Stimulated activated naive CD8-positive, alpha-beta T cell treated with anti-CD3 and anti-CD28 coated beads, Interleukin-15, Interleukin-2, amounts not matched to agents 100 U/mL and 50 U/mL, for 24 hours (primary cell): Measurements from ENCODE around the gene UBE2G2.
A peak's percentile ranks its signal among the peaks of the same experiment; 100 is the strongest.
"Not testable (repeated sequence)": the region's sequence is repeated elsewhere in the genome, so short reads cannot be mapped to it uniquely, and the experiment has no call there.

Source experiments
- ATAC-seq: fragments of 150-1000 bp; cut with Tn5 transposase; one replicate; pipeline ENCODE4 v1.10.0; 2021
- DNase-seq: peaks from one replicate; pipeline ENCODE4 v3.0.0; 2021

UBE2G2 gene

DNA sequence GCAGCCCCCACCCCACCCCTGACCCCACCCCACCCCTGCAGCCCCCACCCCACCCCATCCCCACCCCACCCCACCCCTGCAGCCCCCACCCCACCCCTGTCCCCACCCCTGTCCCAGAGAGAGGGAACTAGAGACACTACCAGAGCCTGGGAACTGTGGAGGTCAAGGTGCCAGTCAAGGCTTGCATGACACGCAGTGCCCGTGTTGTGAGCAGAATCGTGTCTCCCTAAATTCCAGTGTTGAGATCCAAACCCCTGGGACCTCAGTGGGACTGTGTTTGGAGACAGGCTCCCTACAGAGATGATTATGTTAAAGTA lies 34.7 kb upstream of the UBE2G2 start:
- no peak for DNase-seq
- no peak for ATAC-seq

DNA sequence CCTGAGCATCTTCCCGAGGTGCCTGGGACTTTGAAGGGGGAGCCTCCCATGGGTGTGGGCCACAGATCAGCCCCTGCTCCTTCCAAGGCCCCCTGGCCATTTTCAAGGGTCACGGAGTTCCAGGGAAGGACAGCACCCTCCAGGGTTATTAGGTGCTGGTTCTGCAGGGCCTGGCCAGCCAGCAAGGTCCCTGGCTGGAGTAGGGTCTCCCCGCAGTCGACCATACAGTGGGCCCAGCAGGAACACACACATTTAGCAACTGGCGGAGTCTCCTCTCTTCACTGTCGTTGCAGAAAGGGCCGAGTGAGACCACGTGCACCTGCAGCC lies 34.0 kb upstream of the UBE2G2 start:
- DNase-seq = no peak
- ATAC-seq = no peak

DNA sequence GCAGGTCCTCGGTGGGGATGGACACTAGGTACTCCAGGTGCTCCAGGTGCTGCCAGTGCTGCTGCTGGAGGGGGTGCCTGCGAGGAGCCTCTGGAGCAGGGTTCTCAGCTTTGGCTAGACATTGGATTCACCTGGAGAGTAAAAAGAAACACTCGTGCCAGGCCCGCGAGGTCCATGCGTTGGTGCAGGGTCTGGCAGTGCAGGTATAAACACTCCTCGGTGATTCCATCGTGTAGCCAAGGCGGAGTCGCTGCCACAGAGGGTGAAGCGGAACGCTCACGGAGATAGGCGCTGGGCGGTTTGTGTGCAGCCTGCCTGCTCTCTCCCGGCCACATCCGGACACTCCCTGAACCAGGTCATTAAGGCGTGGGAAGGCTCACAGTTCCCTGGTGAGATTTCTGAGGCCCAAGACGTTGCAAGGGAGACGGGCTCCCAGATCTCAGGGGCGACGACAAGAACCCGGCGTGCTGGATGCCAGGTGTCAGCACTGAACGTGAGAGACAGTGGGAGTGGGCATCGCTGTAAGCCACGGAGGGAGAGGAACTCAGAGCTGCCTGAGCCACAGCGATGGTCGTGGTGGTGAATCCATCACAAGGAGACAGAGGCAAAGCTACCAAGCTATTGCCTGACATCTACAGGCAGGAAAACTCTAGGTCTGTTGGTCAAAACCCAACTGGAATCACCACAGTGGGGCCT lies 33.5 kb upstream of the UBE2G2 start:
- no peak for DNase-seq
- ATAC-seq = no peak

DNA sequence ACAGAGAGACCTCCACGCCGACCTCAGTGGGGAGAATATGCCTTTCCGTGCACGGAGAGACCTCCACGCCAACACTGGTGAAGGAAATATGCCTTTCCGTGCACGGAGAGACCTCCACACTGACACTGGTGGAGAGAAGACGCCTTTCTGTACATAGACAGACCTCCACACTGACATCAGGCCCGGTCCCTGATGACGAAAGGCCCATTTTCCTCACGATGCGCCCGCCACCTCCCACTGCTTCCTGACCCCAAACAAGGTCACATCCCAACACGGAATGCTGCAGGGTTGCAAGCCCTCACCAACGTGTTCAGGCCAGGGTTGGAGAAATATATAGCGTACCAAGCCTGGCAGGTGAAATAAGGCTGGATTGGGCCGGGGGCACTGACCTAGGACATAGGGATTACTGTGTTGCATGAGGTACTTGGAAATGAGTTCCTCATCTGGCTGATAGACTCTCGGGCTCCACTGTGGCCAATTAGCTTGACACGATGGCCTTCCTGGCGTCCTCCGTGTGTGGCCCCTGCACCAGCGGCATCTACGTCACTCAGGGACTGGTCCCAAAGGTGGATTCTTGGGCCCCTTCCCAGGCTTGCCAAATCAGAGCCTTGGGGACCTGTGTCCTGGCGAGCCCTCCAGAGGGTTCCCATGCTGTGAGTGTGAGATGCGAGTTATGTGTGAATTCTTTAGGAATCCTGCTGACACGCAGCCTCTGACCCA lies 32.8 kb upstream of the UBE2G2 start:
- DNase-seq = no peak

DNA sequence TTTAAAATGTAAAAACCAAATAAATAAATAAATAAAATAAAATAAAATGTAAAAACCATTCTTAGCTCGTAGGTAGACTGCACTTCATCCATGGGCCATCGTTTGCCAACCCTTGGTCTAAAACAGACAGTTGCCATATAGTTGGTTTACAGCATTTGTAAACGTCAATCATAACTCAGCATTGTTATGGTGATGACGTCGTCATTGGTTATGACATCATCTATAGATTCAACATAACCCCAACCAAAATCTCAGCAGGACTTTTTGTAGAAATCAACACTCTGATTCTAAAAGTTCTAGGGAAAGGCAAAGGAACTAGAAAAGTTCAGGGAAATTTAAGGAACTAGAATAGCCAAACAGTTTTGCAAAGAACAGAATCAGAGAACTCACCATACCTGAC lies 32.0 kb upstream of the UBE2G2 start:
- no peak for DNase-seq
- no peak for ATAC-seq

More for the DNA sequence above, 32.8 kb upstream of the UBE2G2 start:
- no peak for ATAC-seq

DNA sequence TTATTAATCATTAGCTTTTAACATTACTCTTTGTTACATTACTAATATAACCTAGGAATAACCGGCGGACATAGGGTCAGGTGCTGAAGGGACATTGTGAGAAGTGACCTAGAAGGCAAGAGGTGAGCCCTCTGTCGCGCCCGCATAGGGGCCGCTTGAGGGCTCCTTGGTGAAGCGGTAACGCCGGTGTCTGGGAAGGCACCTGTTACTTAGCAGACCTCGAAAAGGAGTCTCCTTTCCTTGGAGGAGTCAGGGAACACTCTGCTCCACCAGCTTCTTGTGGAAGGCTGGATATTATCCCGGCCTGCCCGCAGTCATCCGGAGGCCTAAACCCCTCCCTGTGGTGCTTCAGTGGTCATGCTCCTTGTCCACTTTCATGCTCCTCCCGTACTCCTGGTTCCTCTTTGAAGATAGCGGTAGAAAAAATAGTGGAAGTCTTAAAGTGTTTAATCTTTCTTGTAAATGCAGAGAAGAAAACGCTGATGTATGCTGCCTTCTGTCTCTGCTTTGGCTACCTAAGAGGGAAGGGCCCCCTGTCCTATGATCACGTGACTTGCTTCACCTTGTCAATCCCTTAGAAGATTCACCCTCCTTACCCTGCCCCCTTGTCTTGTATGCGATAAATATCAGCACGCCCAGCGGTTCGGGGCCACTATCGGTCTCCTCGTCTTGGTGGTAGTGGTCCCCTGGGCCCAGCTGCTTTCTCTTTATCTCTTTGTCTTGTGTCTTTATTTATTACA lies 31.1 kb upstream of the UBE2G2 start:
- not testable (repeated sequence) for DNase-seq

DNA sequence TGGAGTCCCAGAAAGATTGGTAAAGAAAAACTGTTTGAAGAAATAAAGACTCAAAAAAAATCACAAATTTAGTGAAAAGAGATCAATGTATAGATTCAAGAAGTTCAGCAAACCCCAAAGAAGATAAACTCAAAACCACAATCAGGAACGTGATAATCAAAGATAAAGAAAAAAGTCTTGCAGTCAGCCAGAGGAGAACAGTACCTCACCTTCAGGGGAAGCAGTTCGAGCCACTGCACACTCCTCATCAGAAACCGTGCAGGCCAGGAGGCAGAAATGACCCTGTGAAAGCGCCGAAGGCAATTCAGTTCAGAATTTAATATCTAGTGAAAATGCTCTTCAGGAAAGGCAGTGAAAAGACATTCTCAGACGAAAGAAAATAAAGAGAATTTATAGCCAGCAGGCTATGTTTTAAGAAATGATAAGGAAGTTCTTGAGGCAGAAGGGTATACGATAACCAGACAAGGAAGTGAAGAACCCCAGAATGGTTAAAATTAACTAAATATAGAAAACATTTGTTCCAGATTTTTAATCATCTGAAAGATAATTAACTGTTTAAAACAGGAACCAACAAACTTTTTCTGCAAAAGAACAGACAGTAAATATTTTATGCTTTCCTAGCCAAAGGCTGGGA lies 29.7 kb upstream of the UBE2G2 start:
- ATAC-seq = no peak
- no peak for DNase-seq

More for the DNA sequence above, 31.1 kb upstream of the UBE2G2 start:
- not testable (repeated sequence) for ATAC-seq

DNA sequence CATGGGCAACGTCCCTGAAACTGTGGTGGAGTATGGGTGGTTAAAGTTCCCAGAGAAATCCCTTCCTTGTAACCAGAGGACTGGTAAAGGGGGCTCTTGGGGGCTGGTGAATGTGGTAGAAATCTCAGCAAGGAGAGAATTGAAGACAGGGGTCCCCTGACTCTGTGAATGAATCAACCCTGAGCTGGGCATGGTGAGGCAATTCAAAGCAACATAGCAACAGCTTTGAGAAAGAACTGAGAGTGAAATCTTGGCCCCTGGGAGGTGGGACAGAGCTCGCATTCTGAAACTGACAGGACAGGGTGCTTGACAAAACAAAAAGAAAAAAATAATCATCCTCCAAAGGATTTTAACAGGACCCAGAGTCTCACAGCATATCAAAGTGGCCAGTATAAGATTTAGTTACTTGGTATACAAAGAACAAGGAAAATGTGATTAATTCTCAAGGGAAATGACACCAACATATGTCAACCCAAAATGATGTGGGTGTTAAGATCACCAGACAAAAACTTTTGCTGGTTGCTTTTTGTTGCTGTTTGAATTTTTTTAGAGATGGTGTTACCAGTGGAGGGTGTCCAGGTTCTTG lies 28.0 kb upstream of the UBE2G2 start:
- no peak for DNase-seq
- peak; percentile 81 for ATAC-seq

DNA sequence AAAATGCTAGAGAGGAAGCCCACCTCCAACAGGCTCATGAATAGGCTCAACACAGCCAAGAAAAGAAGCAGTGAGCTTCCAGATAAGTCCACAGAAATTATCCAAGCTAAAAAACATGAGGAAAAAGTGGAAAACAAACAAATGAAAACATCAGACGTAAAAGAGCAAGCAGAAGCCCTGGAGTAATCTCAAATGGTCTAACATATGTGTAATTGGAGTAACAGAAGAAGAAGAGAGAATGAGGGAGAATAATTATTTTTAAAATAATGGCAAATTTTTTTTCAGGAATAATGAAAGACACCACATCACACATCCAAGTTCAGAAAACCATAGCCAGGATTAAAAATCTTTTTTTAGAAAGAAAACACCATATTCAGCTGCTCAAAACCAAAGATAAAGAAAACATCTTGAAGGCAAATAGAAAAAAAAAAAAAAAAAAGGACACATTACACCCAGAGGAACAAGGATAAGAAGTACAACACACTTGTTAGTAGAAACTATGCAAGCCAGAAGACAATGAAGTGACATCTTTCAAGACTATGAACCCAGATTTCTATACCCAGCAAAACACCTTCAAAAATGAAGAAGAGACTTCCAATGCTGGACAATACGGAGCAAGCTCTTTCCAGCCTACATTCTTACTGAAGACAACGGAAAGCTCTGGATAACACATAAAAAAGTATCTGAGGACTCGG lies 26.9 kb upstream of the UBE2G2 start:
- DNase-seq (no peak), ATAC-seq (no peak)

DNA sequence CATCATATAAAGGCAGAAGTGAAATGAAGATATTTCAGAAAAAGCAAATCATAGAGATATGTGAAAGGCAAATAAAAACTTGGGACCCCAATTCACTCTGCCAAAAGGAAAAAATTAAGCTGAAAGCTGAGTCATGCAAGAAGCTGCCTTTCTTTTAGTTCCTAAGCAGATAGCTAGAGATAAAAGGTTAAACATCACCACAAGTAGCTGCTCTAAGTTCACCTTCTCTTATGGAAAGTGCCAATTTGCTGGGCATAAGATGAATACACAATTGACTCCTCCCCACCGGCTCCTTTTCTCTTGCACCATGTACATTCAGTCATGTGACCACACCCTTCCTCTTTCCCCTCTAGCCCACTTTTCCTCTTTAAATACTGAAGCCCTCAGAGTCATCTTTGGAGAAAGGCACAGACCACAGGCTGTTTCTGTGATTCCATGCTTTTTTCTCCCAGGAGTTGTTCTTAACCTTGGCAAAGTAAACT lies 21.6 kb upstream of the UBE2G2 start:
- ATAC-seq = peak; percentile 64

DNA sequence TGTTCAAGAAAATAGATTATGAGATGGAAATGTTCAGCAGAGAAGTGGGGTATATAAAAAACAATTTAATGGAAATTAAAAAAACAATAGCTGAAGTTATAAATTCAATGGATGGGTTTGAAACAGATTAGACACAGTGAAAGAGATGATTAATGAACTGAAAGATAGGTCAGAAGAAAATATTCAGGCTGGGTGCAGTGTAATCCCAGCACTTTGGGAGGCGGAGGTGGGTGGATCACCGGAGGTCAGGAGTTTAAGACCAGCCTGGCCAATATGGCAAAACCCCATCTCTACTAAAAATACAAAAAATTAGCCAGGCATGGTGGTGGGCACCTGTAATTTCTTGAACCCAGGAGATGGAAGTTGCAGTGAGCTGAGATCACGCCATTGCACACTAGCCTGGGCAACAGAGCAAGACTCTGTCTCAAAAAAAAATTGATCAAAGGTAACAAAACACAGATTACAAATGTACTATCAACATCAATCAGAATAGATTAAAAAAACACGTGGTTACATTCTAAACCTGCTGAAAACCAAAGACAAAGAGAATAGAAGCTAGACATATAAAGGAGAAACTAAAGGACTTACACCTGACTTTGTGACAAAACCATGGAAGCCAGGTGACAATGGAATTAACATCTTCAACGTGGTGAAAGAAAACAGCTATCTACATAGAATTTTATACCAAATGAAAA lies 21.0 kb upstream of the UBE2G2 start:
- ATAC-seq (no peak), DNase-seq (no peak)

More for the DNA sequence above, 21.6 kb upstream of the UBE2G2 start:
- no peak for DNase-seq

DNA sequence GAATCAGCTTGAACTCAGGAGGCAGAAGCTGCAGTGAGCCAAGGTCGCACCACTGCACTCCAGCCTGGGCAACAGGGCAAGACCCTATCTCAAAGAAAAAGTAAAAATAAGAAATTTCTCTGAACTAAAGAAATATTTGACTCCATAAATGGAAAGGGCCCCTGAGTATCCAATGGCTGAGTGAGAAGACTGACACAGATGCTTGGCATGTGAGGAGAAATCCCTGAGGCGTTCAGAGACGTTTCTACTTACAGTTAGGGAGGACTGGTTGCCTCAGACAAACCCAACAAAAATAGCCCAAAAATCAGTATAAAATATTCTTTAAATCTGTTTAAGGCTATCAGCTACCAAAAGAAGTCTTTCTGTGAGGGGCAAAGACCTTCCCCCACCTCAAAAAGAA lies 19.2 kb upstream of the UBE2G2 start:
- ATAC-seq (no peak), DNase-seq (no peak)

DNA sequence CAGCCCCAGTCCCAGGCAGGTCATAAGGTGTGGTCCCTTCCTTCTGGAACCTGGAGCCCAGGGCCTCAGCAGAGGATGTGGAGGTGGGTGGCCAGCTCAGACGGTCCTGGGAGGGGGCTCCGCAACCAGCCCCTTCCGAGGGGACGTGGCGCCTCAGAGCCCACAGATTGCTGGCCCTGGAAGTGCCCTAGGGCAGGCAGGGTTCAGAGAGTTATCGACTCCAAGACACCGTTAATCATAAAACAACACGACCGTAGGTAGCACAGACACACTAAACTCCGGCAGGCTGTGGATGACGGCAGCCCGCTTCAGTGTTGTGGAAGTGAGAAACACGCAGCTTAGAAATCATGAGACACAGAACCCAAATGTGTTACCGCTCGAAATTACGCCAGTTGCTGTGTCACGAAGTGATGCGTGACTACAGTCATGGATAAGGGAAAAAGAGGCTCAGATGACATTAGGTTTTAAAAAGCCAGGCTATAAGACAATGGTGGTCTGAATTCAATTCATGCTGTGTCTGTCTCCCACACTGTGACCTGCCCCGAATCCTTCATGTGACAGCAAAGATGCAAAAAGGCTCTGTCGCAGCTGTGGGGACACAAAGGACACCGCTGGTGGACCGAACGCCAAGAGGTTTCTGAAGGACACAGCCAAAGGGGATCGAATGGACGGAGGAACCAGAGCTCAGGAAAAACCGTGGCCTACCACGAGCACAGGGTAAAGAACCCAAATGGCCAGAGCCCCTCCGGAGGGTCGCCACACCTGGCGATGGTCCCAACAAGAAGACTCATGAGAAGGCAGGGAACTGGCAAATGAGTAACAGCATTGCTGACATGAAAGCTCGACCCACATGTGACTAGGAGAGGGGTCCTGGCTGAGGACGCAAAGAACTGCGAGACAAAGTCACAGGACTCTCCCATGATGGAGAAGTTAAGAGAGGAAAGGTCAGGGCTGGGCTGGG lies 17.9 kb upstream of the UBE2G2 start:
- ATAC-seq = no peak
- DNase-seq = no peak

DNA sequence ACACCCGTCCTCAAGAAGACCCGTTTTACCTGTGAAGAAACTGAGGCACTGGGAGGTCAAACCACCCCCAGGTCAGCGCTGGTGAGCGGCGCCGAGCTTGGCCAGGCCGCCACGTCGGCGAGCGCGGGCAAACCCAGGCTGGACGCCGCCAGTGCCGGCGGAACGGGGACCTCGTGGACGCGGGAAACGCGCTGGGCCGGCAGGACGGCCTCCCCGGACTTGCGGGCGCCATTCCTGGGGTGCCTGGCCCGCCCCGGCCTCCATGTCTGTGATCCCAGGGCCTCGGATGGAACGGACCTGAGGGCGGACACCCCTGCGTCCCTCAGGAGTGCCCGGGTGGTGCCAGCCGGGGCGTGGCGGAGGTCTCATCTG lies 17.0 kb upstream of the UBE2G2 start:
- DNase-seq (no peak), ATAC-seq (no peak)

DNA sequence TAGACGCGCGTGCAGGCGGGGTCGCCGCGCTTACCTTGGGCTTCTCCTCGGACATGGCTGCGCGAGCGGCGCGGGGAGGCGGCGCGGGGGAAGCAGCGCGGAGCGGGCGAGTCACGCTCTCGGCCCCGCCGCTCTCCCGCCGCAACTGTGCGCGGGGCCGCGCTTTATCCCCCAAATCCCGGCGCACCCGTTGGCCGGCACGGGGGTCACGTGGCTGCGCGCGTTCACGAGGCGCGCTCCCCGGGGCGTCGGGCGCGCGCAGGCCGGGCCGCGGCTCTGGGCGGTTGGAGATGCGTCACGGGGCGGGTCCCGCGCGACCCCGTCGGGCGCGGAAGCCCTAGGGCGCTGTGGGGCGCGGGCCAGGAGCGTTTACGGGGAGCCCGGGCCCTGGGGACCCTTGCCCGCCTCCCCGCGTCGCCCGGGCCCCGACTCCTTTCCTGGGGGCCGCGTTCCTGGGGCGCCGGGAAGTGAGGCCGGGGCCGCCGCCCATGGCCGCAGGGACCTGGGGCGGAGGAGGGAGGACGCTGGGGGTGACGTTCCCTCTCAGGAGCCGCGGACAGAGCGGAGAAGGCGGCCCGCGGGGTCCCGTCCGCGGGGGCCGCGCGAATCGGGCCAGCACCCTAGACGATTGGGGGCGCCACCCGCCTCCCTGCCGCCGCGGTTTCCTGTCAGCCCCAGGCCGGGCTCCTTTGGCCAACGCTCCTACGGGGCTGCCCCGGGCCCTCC lies 16.5 kb upstream of the UBE2G2 start, which contains the start of gene SUMO3:
Gene SUMO3 (minus strand): TSS at position 149 of the 726 bp plus-strand sequence. CDS start 94 bp downstream, at position 55.
- DNase-seq (peak; percentile 87), ATAC-seq (peak; percentile 75)

DNA sequence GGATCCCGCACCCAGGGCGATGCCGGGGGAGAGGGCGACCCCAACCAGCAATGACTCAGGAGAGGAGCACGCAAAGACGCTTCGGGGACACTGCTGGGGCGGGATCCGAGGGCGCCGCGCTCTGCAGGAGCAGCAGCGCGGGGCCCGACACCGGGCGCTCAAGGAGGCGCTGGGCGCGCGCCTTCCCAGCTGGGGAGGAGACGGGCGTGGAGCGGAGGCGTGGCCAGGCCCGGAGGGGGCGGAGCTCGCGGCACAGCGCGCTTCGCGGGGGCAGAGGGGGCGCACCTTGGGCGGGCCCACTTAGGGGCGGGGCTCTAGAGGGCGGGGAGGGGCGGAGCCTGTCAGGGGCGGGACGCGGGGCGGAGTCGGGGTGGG lies 15.9 kb upstream of the UBE2G2 start:
- ATAC-seq (peak; percentile 88), DNase-seq (peak; percentile 96)

DNA sequence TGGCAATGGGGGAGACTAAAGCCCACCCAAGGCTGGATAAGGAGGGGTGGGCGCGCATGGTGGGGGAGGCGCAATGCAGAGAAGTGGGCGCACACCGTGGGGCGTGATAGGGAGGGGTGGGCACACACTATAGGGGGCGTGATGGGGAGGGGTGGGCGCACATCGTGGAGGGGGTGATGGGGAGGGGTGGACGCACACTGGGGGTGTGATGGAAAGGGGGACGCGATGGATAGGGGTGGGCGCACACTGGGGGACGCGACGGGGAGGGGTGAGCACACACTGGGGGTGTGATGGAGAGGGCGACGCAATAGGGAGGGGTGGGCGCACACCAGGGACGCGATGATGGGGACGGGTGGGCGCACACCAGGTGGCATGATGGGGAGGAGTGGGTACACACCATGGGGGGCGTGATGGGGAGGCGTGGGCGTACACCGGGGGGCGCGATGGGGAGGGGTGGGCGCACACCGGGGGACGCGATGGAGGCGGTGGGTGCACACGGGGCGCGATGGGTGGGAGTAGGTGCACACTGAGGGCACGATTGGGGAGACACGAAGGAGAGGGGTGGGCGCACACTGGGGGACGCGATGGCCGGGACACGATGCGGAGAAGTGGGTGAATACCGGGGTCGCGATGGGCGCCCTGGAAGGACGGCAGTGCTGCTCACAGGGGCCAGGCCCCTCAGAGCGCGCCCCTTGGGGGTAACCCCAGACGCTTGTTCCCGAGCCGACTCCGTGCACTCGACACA lies 15.3 kb upstream of the UBE2G2 start:
- ATAC-seq (no peak), DNase-seq (no peak)

DNA sequence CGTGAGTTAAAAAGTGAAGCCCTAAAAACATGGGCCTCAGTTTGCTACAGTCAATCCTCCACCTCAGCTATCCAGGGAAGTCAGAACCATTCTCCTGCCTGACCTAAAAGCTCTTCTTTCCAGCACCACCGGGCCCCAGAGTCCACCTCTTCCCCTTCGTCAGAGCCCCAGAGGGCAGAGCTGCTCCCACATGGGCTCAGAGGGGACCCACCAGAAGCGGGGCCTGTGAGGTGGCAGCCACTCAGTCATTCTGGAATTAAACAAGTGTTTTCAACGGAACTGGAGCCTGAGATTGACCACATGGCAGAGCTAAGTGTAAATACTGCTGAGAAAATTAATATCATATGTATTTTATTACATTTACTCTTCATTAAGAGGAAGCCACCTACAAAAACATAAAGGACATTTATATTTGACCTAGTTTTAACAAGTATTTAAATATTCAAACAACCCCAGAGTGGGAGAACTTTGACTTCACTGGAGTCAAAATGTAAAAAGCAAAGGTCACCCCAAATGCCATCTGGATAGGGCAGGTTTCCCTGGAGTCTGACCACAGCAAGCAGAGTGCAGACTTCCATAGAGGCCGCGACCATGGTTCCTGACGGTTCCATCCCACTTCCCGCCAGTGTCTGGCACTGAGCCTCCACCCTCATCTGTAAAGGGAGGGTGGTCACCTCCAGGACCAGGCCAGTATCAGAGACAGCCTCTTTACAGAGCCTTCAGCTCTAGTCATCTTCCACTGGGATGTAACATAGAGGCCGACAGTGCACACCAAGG lies 14.4 kb upstream of the UBE2G2 start:
- DNase-seq (no peak), ATAC-seq (no peak)
